Left lung (tissue), 10 donors: ENCODE results near the gene HSD3B2. TPM values are rescaled to one million over a fixed set of nuclear protein-coding genes. Genes with fewer than 3 reads are reported as not detected.

Source experiments
- ATAC-seq: fragments of 200-7000 bp; cut with Tn5 transposase; one replicate; pipeline ENCODE4 v1.9.1; 2020; ENCODE audit warnings: moderate library complexity
- DNase-seq, 4 donors: peaks; one replicate each; pipeline ENCODE4 v3.0.0-alpha.2; 2013 to 2020
- H3K27ac ChIP-seq, 2 donors: fragments of 200-600 bp; sonication (generic) in 1 of 2; one replicate each; pipeline versions ENCODE4 v1.5.0 to v1.8.0; 2020 to 2021
- H3K27me3 ChIP-seq, 2 donors: fragments of 200-600 bp; sonication (generic) in 1 of 2; one replicate each; pipeline versions ENCODE4 v1.5.0 to v1.8.0; 2020 to 2021
- H3K36me3 ChIP-seq, 2 donors: fragments of 200-600 bp; sonication (generic) in 1 of 2; one replicate each; pipeline versions ENCODE4 v1.5.0 to v1.8.0; 2020 to 2021
- H3K4me1 ChIP-seq, 2 donors: fragments of 200-600 bp; one replicate each; pipeline ENCODE4 v1.8.0; 2021
- H3K4me3 ChIP-seq, 2 donors: fragments of 200-600 bp; sonication (generic) in 1 of 2; one replicate each; pipeline versions ENCODE4 v1.5.0 to v1.8.0; 2020 to 2021; ENCODE audit warnings: mild to moderate bottlenecking in 1 of 2
- H3K9me3 ChIP-seq, 2 donors: fragments of 200-600 bp; sonication (generic) in 1 of 2; one replicate each; pipeline versions ENCODE4 v1.5.0 to v1.8.0; 2020 to 2021
- CTCF ChIP-seq, 2 donors: fragments of 200-600 bp; sonication (generic) in 1 of 2; IDR thresholded peaks; one replicate each; pipeline versions ENCODE4 v1.5.0 to v1.8.0; 2021; ENCODE audit warnings: antibody characterized with exemption in 2 of 2
- intact Hi-C, 2 donors: fragments of 100-400 bp; cut with DNase I; formaldehyde crosslinking; loops; one replicate each; pipeline versions ENCODE4 v1.11.2 to v1.14.2; 2022
- polyA plus RNA-seq, 6 donors: library from polyadenylated mRNA; unstranded; fragments of 120-200 nt; gene quantifications; one replicate each; pipeline ENCODE4 v1.2.1, GENCODE V29; 2013; ENCODE audit not compliant: insufficient read length in 6 of 6
- total RNA-seq, 2 donors: library from RNA; stranded (reverse); fragmentation: NEBNext Ultra II Directional; extraction: Animal tissue kit (Norgen Biotek cat#: 25700); gene quantifications; one replicate each; pipeline ENCODE4 v1.2.1, GENCODE V29; 2021
- donor health status: DM: no; HTN: yes; CAD: no.
- donor health status: DM: no; HTN: no; CAD: no.

The HSD3B2 gene
- total and polyA plus RNA-seq, 8 donors, result 0.17 to 0.18 (median 0.18) TPM; not detected in 5

GRCh38 chr1:119394085-119394484, 20.9 kb upstream of the HSD3B2 start:
- TF ChIP-seq CTCF (IDR thresholded peaks at IDR 0.05), result no peak
- Histone ChIP-seq H3K4me1 (no peaks in the 10 kb centered on the region), H3K27me3 (no peaks in the 10 kb centered on the region), H3K4me3 (no peak overlapping the region), H3K36me3 (no peaks in the 10 kb centered on the region), H3K9me3 (no peaks in the 10 kb centered on the region), H3K27ac (no peak overlapping the region)
- no peak for ATAC-seq
- DNase-seq, result no peak
- intact Hi-C loops, result no loop called here

GRCh38 chr1:119396982-119397381, 18.0 kb upstream of the HSD3B2 start:
- no peaks in the 10 kb centered on the region for H3K4me1 ChIP-seq
- DNase-seq (no peak), ATAC-seq (no peak)
- H3K4me3 ChIP-seq, result no peak overlapping the region
- H3K27ac ChIP-seq, result no peak overlapping the region
- no peak for TF ChIP-seq CTCF (IDR thresholded peaks at IDR 0.05)
- no peaks in the 10 kb centered on the region for H3K36me3 ChIP-seq
- intact Hi-C loops, result no loop called here
- H3K9me3 ChIP-seq, result no peaks in the 10 kb centered on the region
- H3K27me3 ChIP-seq, result no peaks in the 10 kb centered on the region

GRCh38 chr1:119397986-119398385, 17.0 kb upstream of the HSD3B2 start:
- no peak for TF ChIP-seq CTCF (IDR thresholded peaks at IDR 0.05)
- DNase-seq, result no peak
- H3K4me1 ChIP-seq, result no peaks in the 10 kb centered on the region
- H3K4me3 ChIP-seq, result no peak overlapping the region
- ATAC-seq, result no peak
- H3K27ac ChIP-seq, result no peak overlapping the region
- no peaks in the 10 kb centered on the region for H3K36me3 ChIP-seq
- H3K9me3 ChIP-seq, result no peaks in the 10 kb centered on the region
- intact Hi-C loops, result no loop called here
- no peaks in the 10 kb centered on the region for H3K27me3 ChIP-seq

- intact Hi-C loops, result no loop called here
- Histone ChIP-seq H3K4me3 (no peak overlapping the region), H3K9me3 (peaks cover 0 to 13% of the 10 kb centered on the region in 2 donors), H3K27me3 (no peaks in the 10 kb centered on the region), H3K36me3 (no peaks in the 10 kb centered on the region), H3K4me1 (no peaks in the 10 kb centered on the region), H3K27ac (no peak overlapping the region)
- DNase-seq (no peak), ATAC-seq (no peak)
- TF ChIP-seq CTCF (IDR thresholded peaks at IDR 0.05), result no peak
Observed at GRCh38 chr1:119404736-119405135, 10.2 kb upstream of the HSD3B2 start.

GRCh38 chr1:119409731-119410130, 5.2 kb upstream of the HSD3B2 start:
- Histone ChIP-seq H3K4me1 (no peaks in the 10 kb centered on the region), H3K36me3 (no peaks in the 10 kb centered on the region), H3K4me3 (no peak overlapping the region), H3K27me3 (no peaks in the 10 kb centered on the region), H3K27ac (no peak overlapping the region), H3K9me3 (peaks cover 0 to 13% of the 10 kb centered on the region in 2 donors)
- intact Hi-C loops, result no loop called here
- no peak for TF ChIP-seq CTCF (IDR thresholded peaks at IDR 0.05)
- ATAC-seq (no peak), DNase-seq (no peak)
